Glutamatergic neuron (in vitro differentiated cells): Measurements from ENCODE around the gene P2RX2. TPM values are rescaled to one million over a fixed set of nuclear protein-coding genes. Genes with fewer than 3 reads are reported as not detected.

Experiments
- DNase-seq: peaks from one replicate; pipeline ENCODE4 v3.0.0; 2022
- H3K27ac Mint-ChIP-seq: one replicate; pipeline ENCODE4 v1.8.0; 2020; ENCODE audit warnings: mild to moderate bottlenecking, mixed read lengths, inconsistent platforms; ENCODE audit not compliant: unreplicated experiment
- H3K27me3 Mint-ChIP-seq: one replicate; pipeline ENCODE4 v1.8.0; 2020; ENCODE audit warnings: mild to moderate bottlenecking, moderate library complexity, mixed read lengths, inconsistent platforms; ENCODE audit not compliant: unreplicated experiment
- H3K36me3 Mint-ChIP-seq: one replicate; pipeline ENCODE4 v1.8.0; 2020; ENCODE audit warnings: mild to moderate bottlenecking, mixed read lengths, inconsistent platforms; ENCODE audit not compliant: unreplicated experiment
- H3K4me1 Mint-ChIP-seq: one replicate; pipeline ENCODE4 v1.8.0; 2020; ENCODE audit warnings: mild to moderate bottlenecking, low read depth, mixed read lengths, inconsistent platforms; ENCODE audit not compliant: unreplicated experiment
- H3K4me3 Mint-ChIP-seq: one replicate; pipeline ENCODE4 v1.8.0; 2020; ENCODE audit warnings: mild to moderate bottlenecking, mixed read lengths, inconsistent platforms; ENCODE audit not compliant: unreplicated experiment
- H3K9me3 Mint-ChIP-seq: one replicate; pipeline ENCODE4 v1.8.0; 2020; ENCODE audit warnings: mild to moderate bottlenecking, moderate library complexity, mixed read lengths, inconsistent platforms; ENCODE audit not compliant: unreplicated experiment
- long read RNA-seq: library from polyadenylated mRNA; unstranded; transcript quantifications from one replicate; pipeline ENCODE4 v2.0.0, GENCODE V29; 2020; ENCODE audit not compliant: unreplicated experiment
- total RNA-seq: library from RNA; stranded (reverse); fragmentation: NEBNext Ultra II Directional; extraction: Animal tissue kit (Norgen Biotek cat#: 25700); gene quantifications from one replicate; pipeline ENCODE4 v1.2.1, GENCODE V29; 2021; ENCODE audit not compliant: unreplicated experiment
- TF ChIP-seq, protein P1 (sequence below): fragments of 200-600 bp; sonication (generic); IDR thresholded peaks from one replicate; pipeline ENCODE4 v1.5.0; 2021; ENCODE audit not compliant: partially characterized antibody, unreplicated experiment

P2RX2 gene
- total RNA-seq: 4.1 TPM
- long read RNA-seq, partial matches to known transcripts: 0 of 2 reads
- long read RNA-seq, other reads (novel, unspliced or antisense): 2 of 2 reads

DNA sequence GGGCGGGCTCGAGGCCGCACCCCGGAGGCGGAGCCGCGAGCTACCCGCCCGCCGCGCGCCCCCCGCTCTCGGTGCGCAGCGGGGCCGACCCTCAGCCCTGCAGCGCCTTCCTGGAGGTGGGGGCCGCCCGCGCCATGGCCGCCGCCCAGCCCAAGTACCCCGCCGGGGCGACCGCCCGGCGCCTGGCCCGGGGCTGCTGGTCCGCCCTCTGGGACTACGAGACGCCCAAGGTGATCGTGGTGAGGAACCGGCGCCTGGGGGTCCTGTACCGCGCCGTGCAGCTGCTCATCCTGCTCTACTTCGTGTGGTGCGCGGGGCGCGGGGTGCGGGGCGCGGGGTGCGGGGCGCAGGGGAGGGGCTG lies at the start of gene P2RX2:
P2RX2 (plus strand) TSS at position 94 of the 361 bp plus-strand sequence; CDS start at position 135, 41 bp downstream.
- no peak for DNase-seq
- H3K4me1 Mint-ChIP-seq: peaks cover 16% of the 10 kb centered on the region
- H3K9me3 Mint-ChIP-seq: peaks cover 5% of the 10 kb centered on the region
- peak within 1 kb of the TSS; percentile 82 for H3K4me3 Mint-ChIP-seq
- TF ChIP-seq, protein P1, sequence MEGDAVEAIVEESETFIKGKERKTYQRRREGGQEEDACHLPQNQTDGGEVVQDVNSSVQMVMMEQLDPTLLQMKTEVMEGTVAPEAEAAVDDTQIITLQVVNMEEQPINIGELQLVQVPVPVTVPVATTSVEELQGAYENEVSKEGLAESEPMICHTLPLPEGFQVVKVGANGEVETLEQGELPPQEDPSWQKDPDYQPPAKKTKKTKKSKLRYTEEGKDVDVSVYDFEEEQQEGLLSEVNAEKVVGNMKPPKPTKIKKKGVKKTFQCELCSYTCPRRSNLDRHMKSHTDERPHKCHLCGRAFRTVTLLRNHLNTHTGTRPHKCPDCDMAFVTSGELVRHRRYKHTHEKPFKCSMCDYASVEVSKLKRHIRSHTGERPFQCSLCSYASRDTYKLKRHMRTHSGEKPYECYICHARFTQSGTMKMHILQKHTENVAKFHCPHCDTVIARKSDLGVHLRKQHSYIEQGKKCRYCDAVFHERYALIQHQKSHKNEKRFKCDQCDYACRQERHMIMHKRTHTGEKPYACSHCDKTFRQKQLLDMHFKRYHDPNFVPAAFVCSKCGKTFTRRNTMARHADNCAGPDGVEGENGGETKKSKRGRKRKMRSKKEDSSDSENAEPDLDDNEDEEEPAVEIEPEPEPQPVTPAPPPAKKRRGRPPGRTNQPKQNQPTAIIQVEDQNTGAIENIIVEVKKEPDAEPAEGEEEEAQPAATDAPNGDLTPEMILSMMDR: no peak
- H3K27me3 Mint-ChIP-seq: peaks cover 20% of the 10 kb centered on the region
- no peaks in the 10 kb centered on the region for H3K36me3 Mint-ChIP-seq
- no peak within 1 kb of the TSS for H3K27ac Mint-ChIP-seq

DNA sequence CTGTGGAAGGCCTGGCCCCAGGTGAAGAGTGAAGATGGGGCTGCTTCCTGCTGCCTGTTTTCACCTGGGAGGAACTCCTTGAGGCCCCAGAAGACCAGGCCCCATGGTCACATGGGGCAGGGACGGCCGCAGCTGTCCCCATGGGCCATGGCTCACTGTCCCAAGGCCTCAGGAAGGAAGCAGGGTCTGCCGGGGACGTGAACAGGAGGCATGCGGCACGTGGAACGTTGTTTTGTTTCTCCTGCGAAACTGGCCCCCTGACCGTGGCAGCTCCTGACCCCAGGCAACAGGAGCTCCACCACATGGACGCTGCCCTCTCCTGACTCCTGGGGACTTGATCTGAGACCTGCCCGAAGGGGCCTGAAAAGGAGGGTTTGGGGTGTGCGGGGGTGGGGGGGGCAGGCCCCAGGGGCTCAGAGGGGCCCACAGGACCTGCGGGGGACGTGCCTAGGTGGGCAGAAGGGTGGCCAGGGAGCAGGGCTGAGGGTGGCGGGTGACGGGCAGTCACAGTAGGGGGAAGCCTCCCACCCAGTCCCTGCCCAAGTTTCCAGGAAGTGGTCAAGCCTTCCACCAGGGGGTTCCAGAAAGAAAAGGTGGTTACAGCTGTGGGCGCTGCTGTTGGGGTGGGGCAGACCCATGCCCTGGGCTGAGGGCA lies 49.6 kb upstream of the P2RX2 start:
- H3K36me3 Mint-ChIP-seq: peaks cover 5% of the 10 kb centered on the region
- peak overlapping the region; percentile 43 for H3K27ac Mint-ChIP-seq
- TF ChIP-seq, protein P1: no peak
- H3K27me3 Mint-ChIP-seq: peaks cover 11% of the 10 kb centered on the region
- H3K9me3 Mint-ChIP-seq: peaks cover 11% of the 10 kb centered on the region
- peaks cover 15% of the 10 kb centered on the region for H3K4me1 Mint-ChIP-seq
- DNase-seq: no peak
- no peak overlapping the region for H3K4me3 Mint-ChIP-seq

DNA sequence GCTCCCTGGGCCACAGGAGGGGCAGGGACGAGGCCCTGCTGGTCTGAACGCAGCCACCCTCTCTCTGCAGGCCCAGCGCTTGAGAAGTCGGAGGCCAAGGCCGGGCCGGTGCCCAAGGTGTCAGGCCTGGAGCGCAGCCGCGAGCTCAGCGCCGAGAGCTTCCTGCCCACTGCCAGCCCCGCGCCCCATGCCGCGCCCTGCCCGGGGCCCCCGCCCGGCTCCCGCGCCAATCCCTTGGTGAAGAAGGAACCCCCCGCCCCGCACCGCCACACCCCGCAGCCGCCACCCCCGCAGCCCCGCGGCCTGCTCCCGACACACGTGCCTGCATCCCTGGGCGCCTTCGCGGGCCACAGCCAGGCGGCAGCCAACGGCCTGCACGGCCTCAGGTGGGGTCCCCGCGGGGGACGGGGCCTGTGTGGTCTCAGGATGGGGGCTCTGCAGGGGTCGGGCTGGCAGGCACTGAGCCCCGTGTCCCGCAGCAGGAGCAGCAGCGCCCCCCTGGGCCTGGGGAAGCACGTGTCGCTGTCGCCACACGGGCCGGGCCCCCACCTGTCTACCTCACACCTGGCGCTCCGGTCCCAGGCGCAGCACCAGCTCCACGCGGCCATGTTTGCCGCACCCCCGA lies 48.6 kb upstream of the P2RX2 start:
- H3K9me3 Mint-ChIP-seq: peaks cover 12% of the 10 kb centered on the region
- H3K4me1 Mint-ChIP-seq: peaks cover 12% of the 10 kb centered on the region
- H3K36me3 Mint-ChIP-seq: peaks cover 5% of the 10 kb centered on the region
- no peak overlapping the region for H3K27ac Mint-ChIP-seq
- no peak for DNase-seq
- TF ChIP-seq, protein P1: no peak
- H3K4me3 Mint-ChIP-seq: no peak overlapping the region
- H3K27me3 Mint-ChIP-seq: peaks cover 10% of the 10 kb centered on the region

DNA sequence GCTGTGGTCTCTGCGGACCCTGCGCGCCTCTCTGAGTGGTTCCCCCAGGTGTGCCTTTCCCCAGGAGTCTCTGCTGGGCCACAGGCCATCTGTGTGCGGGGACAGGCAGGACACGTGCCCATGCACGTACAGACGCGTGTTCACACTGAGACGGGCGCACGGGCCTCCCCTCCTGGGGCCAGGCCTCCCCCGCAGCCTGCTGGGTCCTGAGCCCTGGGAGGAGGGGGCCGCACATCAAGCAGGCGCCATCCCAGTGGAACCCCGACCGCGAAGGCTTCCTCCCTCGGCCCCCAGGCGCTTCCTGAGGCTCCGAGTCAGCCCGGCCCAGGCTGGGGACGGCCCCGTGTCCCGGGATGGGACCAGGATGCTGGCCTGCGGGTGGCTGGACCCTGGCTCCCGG lies 47.9 kb upstream of the P2RX2 start:
- H3K4me3 Mint-ChIP-seq: no peak overlapping the region
- H3K27ac Mint-ChIP-seq: no peak overlapping the region
- TF ChIP-seq, protein P1: no peak
- H3K36me3 Mint-ChIP-seq: peaks cover 2% of the 10 kb centered on the region
- DNase-seq: no peak
- H3K4me1 Mint-ChIP-seq: peaks cover 6% of the 10 kb centered on the region
- peaks cover 14% of the 10 kb centered on the region for H3K9me3 Mint-ChIP-seq
- peaks cover 10% of the 10 kb centered on the region for H3K27me3 Mint-ChIP-seq

DNA sequence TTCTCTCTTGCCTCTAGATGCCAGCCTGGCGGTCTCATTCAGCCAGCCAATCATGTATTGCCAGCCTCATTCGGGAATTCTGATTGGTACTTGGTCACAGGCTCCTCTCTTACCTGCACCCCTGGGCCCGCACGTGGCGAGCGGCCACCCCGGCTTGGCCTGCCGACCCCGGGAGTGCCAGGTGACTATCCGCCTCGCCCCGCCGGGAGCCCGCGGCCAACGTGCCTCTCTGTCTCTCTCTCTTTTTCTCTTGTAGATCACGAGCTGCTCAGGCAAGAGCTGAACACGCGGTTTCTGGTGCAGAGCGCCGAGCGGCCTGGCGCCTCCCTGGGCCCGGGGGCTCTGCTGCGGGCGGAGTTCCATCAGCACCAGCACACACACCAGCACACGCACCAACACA lies 47.5 kb upstream of the P2RX2 start:
- peaks cover 14% of the 10 kb centered on the region for H3K9me3 Mint-ChIP-seq
- H3K36me3 Mint-ChIP-seq: no peaks in the 10 kb centered on the region
- H3K27me3 Mint-ChIP-seq: peaks cover 8% of the 10 kb centered on the region
- no peak overlapping the region for H3K27ac Mint-ChIP-seq
- H3K4me3 Mint-ChIP-seq: no peak overlapping the region
- TF ChIP-seq, protein P1: no peak
- no peak for DNase-seq
- peaks cover 2% of the 10 kb centered on the region for H3K4me1 Mint-ChIP-seq
